K562 (cell line): ENCODE results near the gene SCN5A.

Source experiments
- EZH2 ChIP-seq: IDR thresholded peaks from 2 replicates; pipeline ENCODE4 v1.6.1; 2012; ENCODE audit warnings: low read depth, mild to moderate bottlenecking, inconsistent platforms, low read length, borderline replicate concordance
- LARP7 ChIP-seq: fragments of 450-650 bp; IDR thresholded peaks from 2 replicates; pipeline ENCODE4 v1.6.1; 2016
- RNF2 ChIP-seq: sonication (generic); IDR thresholded peaks from 2 replicates; pipeline ENCODE4 v1.6.1; 2016
- SP1 ChIP-seq: sonication (generic); formaldehyde crosslinking; IDR thresholded peaks from 2 replicates; pipeline ENCODE4 v1.8.1; 2022; ENCODE audit warnings: mild to moderate bottlenecking, missing genetic modification reagents

DNA sequence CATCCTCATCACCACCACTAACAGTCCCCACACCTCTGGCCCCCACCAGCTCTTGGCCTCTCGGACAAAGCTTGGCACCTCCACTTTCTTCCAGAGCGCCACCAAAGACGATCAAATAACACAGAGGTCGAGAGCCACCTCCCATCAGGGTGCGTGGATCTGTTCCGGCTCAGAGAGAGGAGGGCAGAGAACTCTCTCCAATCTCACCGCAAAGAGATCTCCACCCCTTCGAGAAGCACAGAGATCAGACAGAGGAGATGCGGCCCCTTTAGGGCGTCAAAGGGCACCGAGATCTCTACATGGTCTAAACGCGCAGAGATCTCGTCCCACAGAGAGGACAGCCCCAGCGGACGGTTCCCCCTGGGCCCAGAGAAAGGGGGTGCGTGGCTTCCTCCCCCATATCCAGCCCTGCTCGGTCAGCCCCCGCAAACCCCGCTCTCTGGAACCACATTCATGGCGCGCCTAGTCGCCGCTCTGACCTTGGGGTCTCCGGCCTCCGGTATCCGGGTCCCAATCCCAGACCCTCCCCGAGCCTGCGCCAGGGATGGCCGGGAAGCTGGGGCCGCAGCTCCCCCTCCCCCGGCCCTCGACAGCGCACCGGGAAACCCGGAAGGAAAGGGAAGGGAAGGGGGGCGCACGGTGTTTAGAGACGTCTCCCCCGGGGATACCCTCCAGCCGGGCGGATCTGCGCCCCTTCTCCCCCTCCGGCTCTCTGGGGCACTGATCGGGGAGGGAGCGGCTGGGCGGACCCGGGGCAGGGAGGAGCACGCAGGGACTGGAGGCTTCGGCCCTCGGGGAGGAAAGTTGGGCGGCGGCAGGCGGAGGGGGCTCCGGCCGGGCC is 608 bp downstream of the SCN5A start:
- TF ChIP-seq SP1 (CRISPR knock-in tag) (no peak), LARP7 (no peak), RNF2 (no peak), EZH2 (no peak)
